Stimulated activated CD4-positive, alpha-beta T cell treated with anti-CD3 and anti-CD28 coated beads, Interleukin-1b, Interleukin-23, amount 100 ng/mL, for 24 hours (primary cell): ENCODE measurements around the gene CCR5.
A peak's percentile ranks its signal among the peaks of the same experiment; 100 is the strongest.
"Not testable (repeated sequence)": the region's sequence is repeated elsewhere in the genome, so short reads cannot be mapped to it uniquely, and the experiment has no call there.

Source experiments
- DNase-seq, 4 experiments: peaks; one replicate each; pipeline ENCODE4 v3.0.0-alpha.2; 2020; ENCODE audit warnings: low read depth in 4 of 4, low spot score in 1 of 4

CCR5 gene

GRCh38 chr3:46370839-46371518, at the start of gene CCR5:
Gene CCR5, plus strand, starts transcription at chr3:46370946. Its CDS starts 1,957 bp downstream, at chr3:46372903.
- no peak for DNase-seq

GRCh38 chr3:46321461-46322104, 49.2 kb upstream of the CCR5 start:
- no peak for DNase-seq

DNA sequence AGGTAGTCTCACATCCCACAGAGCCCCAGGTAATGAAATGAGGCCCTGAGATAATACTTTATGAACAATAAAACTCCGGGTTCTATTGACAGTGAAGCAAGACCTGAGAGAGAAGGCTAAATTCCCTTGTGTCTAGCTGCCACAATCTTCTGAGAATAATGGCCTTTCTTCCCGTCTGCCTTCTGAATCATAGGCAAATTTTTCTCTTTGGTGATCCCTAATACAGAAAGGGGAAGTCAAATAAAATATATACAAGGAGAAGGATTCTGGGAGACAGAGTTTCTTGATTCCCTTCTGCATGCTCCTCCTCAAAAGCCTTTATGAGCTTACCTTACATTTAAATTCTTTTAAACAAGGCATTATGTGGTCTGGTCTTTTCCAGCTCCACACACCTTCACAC, 46.7 kb upstream of the CCR5 start:
- no peak for DNase-seq

GRCh38 chr3:46325645-46326300, 45.0 kb upstream of the CCR5 start:
- DNase-seq = no peak

DNA sequence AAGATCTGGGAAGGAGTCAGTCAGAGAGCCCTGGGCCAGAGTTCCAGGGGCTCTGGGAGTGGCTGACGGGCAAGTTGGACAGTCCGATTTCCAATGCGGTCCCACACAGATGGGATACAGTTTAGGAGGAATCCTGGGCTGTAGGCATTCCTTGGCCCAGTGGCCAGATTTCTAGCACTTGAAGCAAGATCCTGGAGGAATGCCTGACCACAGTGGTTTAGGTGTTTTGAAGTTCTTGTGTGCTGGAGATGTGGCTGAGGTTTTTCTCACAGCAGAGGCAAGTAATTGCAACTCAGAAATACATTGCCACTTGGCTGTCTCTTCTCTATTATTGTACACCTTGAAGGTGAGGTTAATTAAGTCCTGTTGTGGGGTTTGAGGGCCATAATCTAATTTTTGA, 40.1 kb upstream of the CCR5 start:
- DNase-seq = not testable (repeated sequence)

DNA sequence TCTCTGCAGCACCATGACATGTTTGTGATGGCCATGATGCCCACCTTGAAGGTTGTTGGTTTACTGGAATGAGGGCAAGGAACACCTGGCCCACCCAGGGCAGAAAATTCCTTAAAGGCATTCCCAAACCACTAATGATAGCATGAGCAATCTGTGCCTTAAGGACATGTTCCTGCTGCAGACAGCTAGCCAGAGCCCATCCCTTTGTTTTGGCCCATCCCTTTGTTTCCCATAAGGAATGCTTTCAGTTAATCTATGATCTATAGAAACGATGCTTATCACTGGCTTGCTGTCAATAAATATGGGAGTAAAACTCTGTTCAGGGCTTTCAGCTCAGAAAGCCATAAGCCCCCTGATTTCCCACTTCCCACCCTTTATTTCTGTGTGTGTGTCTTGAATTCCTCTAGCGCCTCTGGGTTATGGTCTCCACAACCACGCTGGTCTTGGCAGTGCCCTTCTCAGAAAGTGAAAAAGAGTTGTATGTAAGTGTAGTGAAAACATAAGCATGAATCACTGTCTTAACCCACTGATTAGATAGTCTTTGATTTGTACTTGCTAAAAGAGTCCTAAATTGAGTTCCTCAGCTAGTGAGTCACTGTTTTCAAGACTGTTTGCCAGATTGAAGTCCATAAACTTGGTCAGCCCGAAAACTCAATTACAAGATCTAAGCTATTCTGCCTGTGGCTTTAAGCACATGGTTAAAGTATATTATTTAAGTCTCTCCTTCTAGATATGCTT, 35.8 kb upstream of the CCR5 start:
- no peak for DNase-seq

DNA sequence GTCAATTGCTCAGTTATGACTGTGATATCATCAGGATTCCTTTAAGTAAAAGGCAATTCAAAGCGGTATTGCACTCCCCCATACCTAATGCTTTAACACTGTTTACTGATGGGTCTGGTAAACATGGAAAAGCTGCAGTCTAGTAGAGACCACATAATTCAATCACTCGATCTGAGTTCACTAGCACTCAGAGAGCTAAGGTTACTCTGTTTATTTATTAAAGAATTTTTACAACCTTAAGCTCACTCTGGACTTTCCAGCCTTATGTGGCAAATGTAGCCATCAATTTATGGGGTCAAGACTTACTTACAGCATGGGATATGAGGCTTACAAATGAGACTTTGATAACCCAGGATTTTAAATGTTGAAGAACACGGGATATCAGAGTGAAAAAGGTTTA, 35.2 kb upstream of the CCR5 start:
- DNase-seq = no peak

- no peak for DNase-seq
Measured at GRCh38 chr3:46337911-46338310, 32.8 kb upstream of the CCR5 start.

GRCh38 chr3:46338840-46339239, 31.9 kb upstream of the CCR5 start:
- no peak for DNase-seq

DNA sequence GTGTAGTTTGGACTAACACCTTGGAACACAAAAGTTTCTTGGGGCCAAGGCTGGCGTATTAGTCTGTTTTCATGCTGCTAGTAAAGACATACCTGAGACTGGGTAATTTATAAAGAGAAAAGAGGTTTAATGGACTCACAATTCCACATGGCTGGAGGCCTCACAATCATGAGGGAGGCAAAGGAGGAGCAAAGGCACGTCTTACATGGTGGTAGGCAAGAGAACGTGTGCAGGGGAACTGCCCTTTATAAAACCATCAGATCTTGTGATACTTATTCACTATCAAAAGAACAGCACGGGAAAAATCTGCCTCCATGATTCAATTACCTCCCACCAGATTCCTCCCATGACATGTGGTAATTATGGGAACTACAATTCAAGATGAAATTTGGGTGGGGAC, 26.3 kb upstream of the CCR5 start:
- no peak for DNase-seq

DNA sequence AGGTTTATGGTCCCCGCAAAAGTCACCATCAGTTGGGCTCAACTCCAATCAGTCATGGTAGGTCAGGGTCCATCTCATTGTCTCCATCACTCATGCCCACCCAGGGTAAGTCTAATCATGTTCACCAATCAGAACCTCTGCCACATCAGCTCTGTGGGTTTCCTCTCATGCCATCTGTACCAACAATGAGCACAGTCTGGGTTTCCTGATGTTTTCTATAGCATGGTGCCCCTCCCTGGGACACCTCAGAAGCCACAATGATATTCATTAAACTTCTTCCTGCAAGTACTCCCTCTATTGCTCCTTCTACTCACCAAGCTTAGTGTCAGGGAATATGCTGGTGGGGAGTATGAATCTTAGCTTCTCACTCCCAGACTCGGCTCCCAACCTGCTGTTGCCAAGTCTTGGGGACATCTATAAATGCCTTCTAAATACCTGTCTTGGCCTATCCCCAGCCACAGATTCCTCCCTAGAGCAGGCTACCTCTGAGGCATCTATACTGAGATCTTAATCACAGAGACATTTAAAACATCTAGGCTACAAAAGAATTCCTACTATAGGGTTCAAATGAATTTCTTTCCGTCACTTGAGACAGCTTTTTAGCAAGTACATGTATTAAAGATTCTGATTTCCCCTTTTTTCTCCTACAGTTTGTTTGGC, 21.8 kb upstream of the CCR5 start:
- no peak for DNase-seq

DNA sequence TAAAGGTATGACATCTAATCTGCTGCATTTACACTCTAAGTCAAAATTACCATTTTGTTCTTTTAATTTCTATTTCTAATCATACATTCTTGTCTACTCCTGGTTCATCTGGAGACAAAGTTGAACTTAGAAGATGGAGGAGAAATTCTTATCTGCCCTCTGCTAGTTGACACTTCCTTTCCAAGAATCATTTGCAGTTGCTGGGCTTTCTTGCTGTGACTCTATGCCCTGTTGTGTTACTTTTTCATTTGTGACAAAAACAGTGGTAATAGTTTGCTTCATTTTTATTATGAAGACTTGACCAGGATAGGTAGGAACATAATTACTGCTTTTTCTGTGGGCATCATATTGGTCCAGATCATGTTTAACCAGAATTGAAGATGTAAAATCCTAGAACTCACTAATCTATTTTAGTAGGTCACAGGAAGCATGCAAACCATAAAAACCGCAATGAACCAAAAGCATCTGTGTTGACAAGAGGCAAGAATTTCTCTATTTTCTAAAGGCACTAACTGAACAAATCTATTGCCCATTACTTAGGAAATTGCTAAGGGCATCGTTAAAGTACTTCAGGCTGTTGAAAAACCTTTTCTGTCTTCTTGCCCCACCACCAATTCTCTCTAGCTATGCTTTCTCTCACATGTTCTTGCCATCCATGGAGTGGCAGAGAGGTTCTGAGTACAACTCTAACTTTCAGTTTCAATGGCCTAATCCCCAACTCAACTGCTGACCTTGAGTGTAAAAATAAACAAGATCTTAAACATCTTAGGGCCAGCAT, 21.1 kb upstream of the CCR5 start:
- DNase-seq = no peak

- DNase-seq = no peak
Measured at GRCh38 chr3:46350262-46350565, 20.5 kb upstream of the CCR5 start.

DNA sequence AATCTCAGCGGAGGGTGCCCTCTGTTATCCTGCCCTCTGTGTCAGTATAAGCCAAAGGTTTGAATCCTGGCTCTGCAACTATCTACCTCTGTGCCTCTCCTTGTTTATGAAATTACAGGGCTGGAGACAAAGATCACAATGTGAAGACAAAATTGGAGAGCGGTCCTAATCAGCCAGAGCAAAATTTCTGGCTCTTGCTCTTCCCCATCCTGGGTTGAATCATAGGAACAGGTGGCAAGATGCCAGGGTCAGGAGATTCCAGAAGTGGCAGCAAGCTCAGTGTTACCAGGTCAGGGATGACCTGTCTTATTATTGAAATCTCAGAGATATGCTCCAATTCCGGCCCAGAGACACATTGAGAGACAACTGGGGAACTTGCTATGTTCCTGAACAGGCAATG, 19.1 kb upstream of the CCR5 start:
- no peak for DNase-seq

- DNase-seq = no peak
Measured at GRCh38 chr3:46353090-46353489, 17.7 kb upstream of the CCR5 start.

DNA sequence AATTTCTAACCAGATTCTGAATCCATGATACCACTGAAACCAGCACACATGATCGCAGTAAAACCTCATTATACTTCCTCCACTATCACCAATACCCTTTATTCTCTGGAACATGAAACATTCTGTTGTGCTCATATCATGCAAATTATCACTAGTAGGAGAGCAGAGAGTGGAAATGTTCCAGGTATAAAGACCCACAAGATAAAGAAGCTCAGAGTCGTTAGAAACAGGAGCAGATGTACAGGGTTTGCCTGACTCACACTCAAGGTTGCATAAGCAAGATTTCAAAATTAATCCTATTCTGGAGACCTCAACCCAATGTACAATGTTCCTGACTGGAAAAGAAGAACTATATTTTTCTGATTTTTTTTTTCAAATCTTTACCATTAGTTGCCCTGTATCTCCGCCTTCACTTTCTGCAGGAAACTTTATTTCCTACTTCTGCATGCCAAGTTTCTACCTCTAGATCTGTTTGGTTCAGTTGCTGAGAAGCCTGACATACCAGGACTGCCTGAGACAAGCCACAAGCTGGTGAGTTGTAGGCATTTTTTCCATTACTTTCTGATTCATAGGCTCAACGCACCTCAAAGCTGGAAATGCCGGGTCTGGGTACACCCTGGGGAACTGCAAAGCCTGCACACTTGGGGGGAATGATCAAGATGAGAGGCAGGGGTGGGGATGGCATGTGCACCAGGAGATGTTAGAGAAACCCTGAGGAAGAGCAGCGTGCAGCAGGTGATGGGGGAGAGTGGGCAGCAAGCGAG, 16.9 kb upstream of the CCR5 start, which contains the start of gene CCR2:
TSS of gene CCR2 (plus strand) at position 465 of the 764 bp plus-strand sequence. CDS start 3,417 bp downstream, outside the sequence.
- peak in 1 of 4 experiments; percentile 25 for DNase-seq

- no peak for DNase-seq
Measured at GRCh38 chr3:46354478-46354877, 16.3 kb upstream of the CCR5 start.

- DNase-seq = no peak
Measured at GRCh38 chr3:46354984-46355383, 15.8 kb upstream of the CCR5 start.

DNA sequence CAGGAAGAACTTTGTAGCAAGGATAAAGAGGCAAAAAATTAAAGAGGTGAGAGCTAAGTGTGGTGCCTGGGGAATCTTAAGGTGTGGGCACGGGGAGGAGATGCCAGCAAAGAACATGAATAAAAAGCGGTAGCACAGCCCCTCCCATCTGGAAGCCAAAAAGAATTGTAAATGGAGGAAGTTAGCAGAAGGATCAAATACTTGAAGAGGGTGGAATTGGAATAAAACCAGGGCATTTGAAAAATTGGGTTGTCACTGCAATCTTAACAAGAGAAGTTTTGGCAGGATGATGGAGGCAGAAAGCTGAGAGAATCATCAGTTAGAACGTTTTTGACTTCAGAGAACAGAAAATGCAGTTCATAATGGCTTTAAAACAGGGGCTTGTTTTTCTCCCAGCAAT, 14.5 kb upstream of the CCR5 start:
- no peak for DNase-seq

- no peak for DNase-seq
Measured at GRCh38 chr3:46356909-46357308, 13.8 kb upstream of the CCR5 start.
